Pulmonary artery endothelial cell (primary cell): ENCODE data around the gene SAMD9L. TPM values are rescaled to one million over a fixed set of nuclear protein-coding genes. Genes with fewer than 3 reads are reported as not detected.

Experiments used
- DNase-seq: peaks from one replicate; pipeline ENCODE4 v3.0.0-alpha.2; 2011; ENCODE audit warnings: low read depth, low spot score
- total RNA-seq: library from RNA; depleted of rRNA; stranded (reverse); fragments of >200 nt; gene quantifications from 2 replicates; pipeline ENCODE4 v1.2.3, GENCODE V29; 2014

Gene SAMD9L
- 15.0 and 26.8 TPM in 2 replicates for total RNA-seq

GRCh38 chr7:93148144-93148543 lies at the start of gene SAMD9L:
Gene SAMD9L (minus strand): TSS chr7:93148385. CDS start chr7:93135971, 12,414 bp downstream.
- no peak for DNase-seq

- no peak for DNase-seq
Measured at GRCh38 chr7:93196336-93196735, 48.2 kb upstream of the SAMD9L start.

GRCh38 chr7:93194386-93194785 lies 46.2 kb upstream of the SAMD9L start:
- DNase-seq, result no peak

- DNase-seq, result no peak
Measured at GRCh38 chr7:93188870-93189634, 40.9 kb upstream of the SAMD9L start.

GRCh38 chr7:93185303-93186027 lies 37.3 kb upstream of the SAMD9L start:
- DNase-seq, result no peak

GRCh38 chr7:93179173-93179572 lies 31.0 kb upstream of the SAMD9L start:
- no peak for DNase-seq

GRCh38 chr7:93178213-93178612 lies 30.0 kb upstream of the SAMD9L start:
- DNase-seq, result no peak

GRCh38 chr7:93176992-93177580 lies 28.9 kb upstream of the SAMD9L start:
- DNase-seq, result no peak

- DNase-seq, result no peak
Measured at GRCh38 chr7:93175219-93175618, 27.0 kb upstream of the SAMD9L start.

GRCh38 chr7:93172683-93173082 lies 24.5 kb upstream of the SAMD9L start:
- DNase-seq, result no peak

GRCh38 chr7:93171606-93172226 lies 23.5 kb upstream of the SAMD9L start:
- no peak for DNase-seq

- DNase-seq, result no peak
Measured at GRCh38 chr7:93165447-93165846, 17.3 kb upstream of the SAMD9L start.

- no peak for DNase-seq
Measured at GRCh38 chr7:93164766-93165165, 16.6 kb upstream of the SAMD9L start.

GRCh38 chr7:93161181-93161762 lies 13.1 kb upstream of the SAMD9L start:
- no peak for DNase-seq

- DNase-seq, result no peak
Measured at GRCh38 chr7:93160410-93160809, 12.2 kb upstream of the SAMD9L start.

GRCh38 chr7:93159490-93159889 lies 11.3 kb upstream of the SAMD9L start:
- DNase-seq, result no peak

GRCh38 chr7:93156884-93157283 lies 8.7 kb upstream of the SAMD9L start:
- DNase-seq, result no peak

- no peak for DNase-seq
Measured at GRCh38 chr7:93150200-93150835, 2.1 kb upstream of the SAMD9L start.

- DNase-seq, result no peak
Measured at GRCh38 chr7:93148727-93149126, 542 bp upstream of the SAMD9L start.

- DNase-seq, result peak; percentile 17
Measured at GRCh38 chr7:93147363-93147762, 822 bp downstream of the SAMD9L start.

- DNase-seq, result no peak
Measured at GRCh38 chr7:93146472-93147141, 1.6 kb downstream of the SAMD9L start.
